Measurements from ENCODE around the gene EPHA5. TPM values are rescaled to one million over a fixed set of nuclear protein-coding genes. Genes with fewer than 3 reads are reported as not detected.

EPHA5 gene
- total RNA-seq, 1 experiment from 2014 or later: 2.0 TPM

DNA sequence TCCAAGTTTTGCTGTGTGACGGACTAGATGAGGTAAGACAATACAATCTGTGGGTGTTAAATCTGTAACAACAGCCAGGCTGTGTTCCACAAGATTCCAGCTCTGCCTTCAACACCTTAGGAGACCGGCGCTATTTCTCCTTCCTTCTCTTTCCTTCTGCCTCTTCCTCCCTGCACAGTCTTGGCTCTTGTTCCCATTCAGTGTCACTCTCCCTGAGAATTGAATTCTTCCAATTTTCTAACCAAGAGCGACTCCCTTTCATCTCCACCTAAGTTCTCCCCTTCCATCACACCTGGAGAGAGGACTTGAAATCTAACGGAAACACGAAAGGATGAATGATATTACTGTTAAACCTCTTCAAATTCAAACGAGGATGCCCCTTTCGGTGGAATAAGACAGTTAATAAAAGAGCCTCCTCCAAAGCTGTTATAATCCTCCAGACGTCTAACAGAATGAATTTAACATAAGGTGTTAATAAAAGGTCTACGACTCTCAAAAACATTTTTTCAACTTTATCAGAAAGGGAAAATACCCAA lies 2.7 kb downstream of the EPHA5 start:
- Histone ChIP-seq H3K4me3 (ENCODE audit: low read length) (peak overlapping the region; percentile 70), H3K36me3 (ENCODE audit: low read depth, low read length) (no peaks in the 10 kb centered on the region), H3K9me2 (replicated peaks; ENCODE audit: low read length) (no peaks in the 10 kb centered on the region), H3K9ac (ENCODE audit: low read length) (peak overlapping the region; percentile 30; the same call in 1 of the 2 replicates), H3K27me3 (ENCODE audit: low read length) (peaks cover 21% of the 10 kb centered on the region), H3K79me2 (ENCODE audit: low read length) (no peaks in the 10 kb centered on the region), H2AFZ (ENCODE audit: low read length) (peak overlapping the region; percentile 68; the same call in 1 of the 2 replicates), H4K20me1 (ENCODE audit: low read length) (no peaks in the 10 kb centered on the region), H3F3A (ENCODE audit: low read length, unreplicated experiment) (no peaks in the 10 kb centered on the region), H3K4me1 (ENCODE audit: insufficient read depth, low read length) (peaks cover 44% of the 10 kb centered on the region), H3K27ac (ENCODE audit: low read length) (no peak overlapping the region), H3K4me2 (ENCODE audit: low read length) (peak overlapping the region; percentile 95), H3K9me3 (ENCODE audit: low read length) (no peaks in the 10 kb centered on the region)
- no peak for ATAC-seq
- TF ChIP-seq EZH2phosphoT487 (IDR thresholded peaks at IDR 0.05; ENCODE audit: borderline replicate concordance, low read length) (no peak), EZH2 (IDR thresholded peaks at IDR 0.05; ENCODE audit: low read length, unreplicated experiment) (no peak)
- TF ChIP-seq, protein P1, sequence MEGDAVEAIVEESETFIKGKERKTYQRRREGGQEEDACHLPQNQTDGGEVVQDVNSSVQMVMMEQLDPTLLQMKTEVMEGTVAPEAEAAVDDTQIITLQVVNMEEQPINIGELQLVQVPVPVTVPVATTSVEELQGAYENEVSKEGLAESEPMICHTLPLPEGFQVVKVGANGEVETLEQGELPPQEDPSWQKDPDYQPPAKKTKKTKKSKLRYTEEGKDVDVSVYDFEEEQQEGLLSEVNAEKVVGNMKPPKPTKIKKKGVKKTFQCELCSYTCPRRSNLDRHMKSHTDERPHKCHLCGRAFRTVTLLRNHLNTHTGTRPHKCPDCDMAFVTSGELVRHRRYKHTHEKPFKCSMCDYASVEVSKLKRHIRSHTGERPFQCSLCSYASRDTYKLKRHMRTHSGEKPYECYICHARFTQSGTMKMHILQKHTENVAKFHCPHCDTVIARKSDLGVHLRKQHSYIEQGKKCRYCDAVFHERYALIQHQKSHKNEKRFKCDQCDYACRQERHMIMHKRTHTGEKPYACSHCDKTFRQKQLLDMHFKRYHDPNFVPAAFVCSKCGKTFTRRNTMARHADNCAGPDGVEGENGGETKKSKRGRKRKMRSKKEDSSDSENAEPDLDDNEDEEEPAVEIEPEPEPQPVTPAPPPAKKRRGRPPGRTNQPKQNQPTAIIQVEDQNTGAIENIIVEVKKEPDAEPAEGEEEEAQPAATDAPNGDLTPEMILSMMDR (conservative IDR thresholded peaks at IDR 0.05; ENCODE audit: low read depth, low read length): no peak
- CTCF ChIA-PET: interaction anchor here (0.5 to 0.6 kb wide), 2 partner anchors 175 to 600 kb away, joined by 5 to 6 read pairs; no protein-coding TSS in a partner anchor
- DNase-seq: no peak
- intact Hi-C loops (cut with micrococcal nuclease): loop anchor here (5.0 to 10.0 kb wide), 5 partner anchors 45 to 1657 kb away; no protein-coding TSS in a partner anchor
- POLR2A ChIA-PET (ENCODE audit: unreplicated experiment): interaction anchor here (0.5 kb wide), 1 partner anchor 936 kb away, joined by 4 read pairs; no protein-coding TSS in a partner anchor
- TSS peak; percentile 6 for BruUV-seq (replicated peaks)

DNA sequence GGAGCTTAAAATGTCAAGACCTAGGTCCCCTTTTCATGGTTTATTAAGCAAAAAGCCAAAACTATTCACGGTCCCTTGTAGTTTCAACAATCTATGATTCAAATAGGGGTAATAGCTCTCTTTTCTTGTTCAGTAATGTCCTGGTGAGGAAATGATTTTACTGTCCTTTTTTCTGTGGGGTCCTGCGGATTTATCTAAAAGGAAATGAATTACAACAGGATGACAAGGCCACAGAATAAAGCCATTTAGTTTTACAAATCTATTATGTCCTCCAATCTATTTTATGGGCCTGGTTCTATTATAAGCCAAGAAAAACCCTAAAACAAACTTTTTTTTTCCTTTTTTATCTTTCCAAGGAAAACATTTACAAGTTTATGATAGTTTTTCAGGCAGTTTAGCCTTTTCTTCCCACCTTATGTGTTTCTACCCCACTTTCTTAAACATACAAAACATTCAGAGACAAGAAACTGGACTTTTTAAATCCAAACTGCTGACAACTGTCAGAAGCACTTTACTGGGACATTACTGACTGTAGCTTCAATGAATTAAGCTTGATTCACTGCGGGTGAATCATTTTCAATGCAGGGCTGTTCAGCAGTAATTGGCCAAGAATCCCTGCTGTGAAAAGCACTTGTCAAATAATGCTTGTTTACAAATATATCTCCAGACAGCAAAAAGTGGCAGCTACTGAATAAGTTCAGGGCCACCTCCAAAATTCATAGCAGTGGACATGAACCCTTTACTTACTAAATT lies 4.3 kb downstream of the EPHA5 start:
- Histone ChIP-seq H3K4me3 (ENCODE audit: low read length) (no peak overlapping the region), H3K4me1 (ENCODE audit: insufficient read depth, low read length) (peaks cover 45% of the 10 kb centered on the region), H3K27me3 (ENCODE audit: low read length) (peaks cover 21% of the 10 kb centered on the region), H3K9ac (ENCODE audit: low read length) (no peak overlapping the region), H3K4me2 (ENCODE audit: low read length) (peak overlapping the region; percentile 27), H3K9me2 (replicated peaks; ENCODE audit: low read length) (no peaks in the 10 kb centered on the region), H2AFZ (ENCODE audit: low read length) (0 out of 2 replicates have a peak overlapping the region, but pooled peaks have one; percentile 18), H4K20me1 (ENCODE audit: low read length) (no peaks in the 10 kb centered on the region), H3K79me2 (ENCODE audit: low read length) (no peaks in the 10 kb centered on the region), H3K27ac (ENCODE audit: low read length) (peak overlapping the region; percentile 17), H3F3A (ENCODE audit: low read length, unreplicated experiment) (no peaks in the 10 kb centered on the region), H3K36me3 (ENCODE audit: low read depth, low read length) (no peaks in the 10 kb centered on the region), H3K9me3 (ENCODE audit: low read length) (no peaks in the 10 kb centered on the region)
- intact Hi-C loops (cut with micrococcal nuclease): loop anchor here (5.0 to 10.0 kb wide), 5 partner anchors 44 to 1659 kb away; no protein-coding TSS in a partner anchor
- CTCF ChIA-PET: no interaction called here
- BruUV-seq (replicated peaks): no TSS peak
- TF ChIP-seq EZH2phosphoT487 (IDR thresholded peaks at IDR 0.05; ENCODE audit: borderline replicate concordance, low read length) (no peak), EZH2 (IDR thresholded peaks at IDR 0.05; ENCODE audit: low read length, unreplicated experiment) (no peak)
- TF ChIP-seq, protein P1 (conservative IDR thresholded peaks at IDR 0.05; ENCODE audit: low read depth, low read length): no peak
- DNase-seq (peak; percentile 71), ATAC-seq (0 out of 2 replicates have a peak, but pooled peaks have one; percentile 6)
- POLR2A ChIA-PET (ENCODE audit: unreplicated experiment): no interaction called here

Data from PC-3 (cell line).